Lower leg skin (tissue), 4 donors: Measurements from ENCODE around the gene HOXB8. TPM values are rescaled to one million over a fixed set of nuclear protein-coding genes. Genes with fewer than 3 reads are reported as not detected.
A peak's percentile ranks its signal among the peaks of the same experiment; 100 is the strongest.

ENCODE experiments used
- DNase-seq, 2 donors: peaks; one replicate each; pipeline ENCODE4 v3.0.0-alpha.2; 2019; ENCODE audit warnings: low spot score in 2 of 2
- H3K4me3 ChIP-seq: fragments of 200-600 bp; sonication (generic); 2 replicates; pipeline ENCODE4 v1.5.1; 2017; ENCODE audit warnings: mild to moderate bottlenecking, low read depth; ENCODE audit not compliant: poor library complexity, severe bottlenecking
- POLR2A ChIP-seq, 2 donors: fragments of 450-650 bp; IDR thresholded peaks; one replicate each; pipeline ENCODE4 v1.6.1; 2016 to 2017; ENCODE audit warnings: antibody characterized with exemption in 2 of 2, mild to moderate bottlenecking in 1 of 2, moderate library complexity in 1 of 2
- WGBS, 2 donors: methylation state at CpG; one replicate each; pipeline ENCODE4 v1.1.5; 2018; 5-methylcytosine and 5-hydroxymethylcytosine counted together
- intact Hi-C: fragments of 100-400 bp; cut with DNase I; formaldehyde crosslinking; loops from one replicate; pipeline ENCODE4 v1.15.0; 2023; ENCODE audit warnings: low total_unique reads
- total RNA-seq, 4 donors: library from RNA; depleted of rRNA; stranded (reverse); fragments of >200 nt; gene quantifications; one replicate each; pipeline ENCODE4 v1.1.0, GENCODE V29; 2016
- TF ChIP-seq, protein P1 (sequence below), 3 donors: fragments of 450-650 bp; IDR thresholded peaks; one replicate each; pipeline ENCODE4 v1.5.1; 2016; ENCODE audit warnings: antibody characterized with exemption in 3 of 3, mild to moderate bottlenecking in 3 of 3, moderate library complexity in 2 of 3

HOXB8 gene
- total RNA-seq, 4 donors from 2014 or later, result 1.4 TPM; not detected in 3

DNA sequence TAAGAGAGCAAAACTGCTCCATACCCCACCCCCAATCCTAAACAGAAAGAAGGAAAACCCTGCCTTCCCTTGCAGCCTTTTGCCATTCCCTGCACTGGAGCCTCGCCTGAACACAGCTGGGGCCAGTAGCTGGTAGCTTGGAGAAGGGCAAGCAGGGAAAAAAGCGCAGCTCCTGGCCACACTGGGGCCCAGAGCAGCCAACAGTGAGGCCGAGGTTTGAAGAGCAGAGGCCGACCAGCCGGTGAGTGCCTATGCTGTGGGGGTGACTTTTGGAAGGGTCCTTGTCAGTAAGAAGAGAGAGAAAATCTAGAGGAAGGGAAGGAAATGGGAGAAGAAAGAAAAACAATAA is 14.3 kb upstream of the HOXB8 start:
- TF ChIP-seq, protein P1, sequence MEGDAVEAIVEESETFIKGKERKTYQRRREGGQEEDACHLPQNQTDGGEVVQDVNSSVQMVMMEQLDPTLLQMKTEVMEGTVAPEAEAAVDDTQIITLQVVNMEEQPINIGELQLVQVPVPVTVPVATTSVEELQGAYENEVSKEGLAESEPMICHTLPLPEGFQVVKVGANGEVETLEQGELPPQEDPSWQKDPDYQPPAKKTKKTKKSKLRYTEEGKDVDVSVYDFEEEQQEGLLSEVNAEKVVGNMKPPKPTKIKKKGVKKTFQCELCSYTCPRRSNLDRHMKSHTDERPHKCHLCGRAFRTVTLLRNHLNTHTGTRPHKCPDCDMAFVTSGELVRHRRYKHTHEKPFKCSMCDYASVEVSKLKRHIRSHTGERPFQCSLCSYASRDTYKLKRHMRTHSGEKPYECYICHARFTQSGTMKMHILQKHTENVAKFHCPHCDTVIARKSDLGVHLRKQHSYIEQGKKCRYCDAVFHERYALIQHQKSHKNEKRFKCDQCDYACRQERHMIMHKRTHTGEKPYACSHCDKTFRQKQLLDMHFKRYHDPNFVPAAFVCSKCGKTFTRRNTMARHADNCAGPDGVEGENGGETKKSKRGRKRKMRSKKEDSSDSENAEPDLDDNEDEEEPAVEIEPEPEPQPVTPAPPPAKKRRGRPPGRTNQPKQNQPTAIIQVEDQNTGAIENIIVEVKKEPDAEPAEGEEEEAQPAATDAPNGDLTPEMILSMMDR (IDR thresholded peaks at IDR 0.05), result no peak
- TF ChIP-seq POLR2A (IDR thresholded peaks at IDR 0.05), result no peak
- H3K4me3 ChIP-seq, result no peak overlapping the region
- intact Hi-C loops, result no loop called here
- DNase-seq, result no peak
- 49 to 54% methylated on average over 5 of the region's 5 CpGs for WGBS, 2 donors

DNA sequence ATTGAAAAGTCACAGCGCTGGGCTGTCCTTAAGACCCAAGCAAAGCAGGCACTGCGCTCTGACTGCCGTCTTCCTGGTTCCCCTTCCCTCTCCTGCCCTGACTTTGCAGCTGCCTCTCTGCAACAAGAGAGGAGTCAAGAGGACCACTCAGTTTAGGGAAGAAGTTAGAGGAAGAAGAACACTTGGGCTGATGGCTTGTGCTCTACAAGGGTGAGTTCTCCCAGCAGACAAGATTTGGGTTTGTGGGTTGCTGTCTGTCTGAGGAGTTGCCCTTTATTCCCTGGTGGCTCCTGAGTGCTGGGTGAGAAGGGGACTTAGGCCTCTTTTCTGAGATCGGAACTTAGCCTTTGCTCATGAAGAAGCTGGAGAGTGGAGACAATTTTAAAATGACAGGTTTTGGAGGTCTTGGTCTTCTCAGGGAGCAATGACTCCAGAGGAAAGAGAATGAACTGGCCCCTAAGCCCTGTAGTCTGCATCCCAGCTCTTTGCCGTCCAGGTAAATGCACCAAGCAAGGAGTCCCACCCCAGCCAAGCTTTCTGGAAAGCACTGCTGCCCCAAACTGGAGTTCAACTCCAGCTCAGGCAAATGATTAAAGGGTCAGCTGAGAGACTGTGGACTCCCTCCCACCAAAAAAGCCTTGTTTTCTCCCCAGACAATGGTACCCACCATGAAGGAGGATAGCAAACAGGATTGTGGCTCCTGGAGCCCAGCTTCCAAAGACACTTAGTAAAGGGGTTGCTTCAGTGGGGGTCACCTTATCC is 13.7 kb upstream of the HOXB8 start:
- TF ChIP-seq, protein P1 (IDR thresholded peaks at IDR 0.05), result no peak
- TF ChIP-seq POLR2A (IDR thresholded peaks at IDR 0.05), result no peak
- no peak overlapping the region for H3K4me3 ChIP-seq
- 51 to 59% methylated on average over 5 of the region's 5 CpGs for WGBS, 2 donors
- intact Hi-C loops, result no loop called here
- DNase-seq, result no peak

DNA sequence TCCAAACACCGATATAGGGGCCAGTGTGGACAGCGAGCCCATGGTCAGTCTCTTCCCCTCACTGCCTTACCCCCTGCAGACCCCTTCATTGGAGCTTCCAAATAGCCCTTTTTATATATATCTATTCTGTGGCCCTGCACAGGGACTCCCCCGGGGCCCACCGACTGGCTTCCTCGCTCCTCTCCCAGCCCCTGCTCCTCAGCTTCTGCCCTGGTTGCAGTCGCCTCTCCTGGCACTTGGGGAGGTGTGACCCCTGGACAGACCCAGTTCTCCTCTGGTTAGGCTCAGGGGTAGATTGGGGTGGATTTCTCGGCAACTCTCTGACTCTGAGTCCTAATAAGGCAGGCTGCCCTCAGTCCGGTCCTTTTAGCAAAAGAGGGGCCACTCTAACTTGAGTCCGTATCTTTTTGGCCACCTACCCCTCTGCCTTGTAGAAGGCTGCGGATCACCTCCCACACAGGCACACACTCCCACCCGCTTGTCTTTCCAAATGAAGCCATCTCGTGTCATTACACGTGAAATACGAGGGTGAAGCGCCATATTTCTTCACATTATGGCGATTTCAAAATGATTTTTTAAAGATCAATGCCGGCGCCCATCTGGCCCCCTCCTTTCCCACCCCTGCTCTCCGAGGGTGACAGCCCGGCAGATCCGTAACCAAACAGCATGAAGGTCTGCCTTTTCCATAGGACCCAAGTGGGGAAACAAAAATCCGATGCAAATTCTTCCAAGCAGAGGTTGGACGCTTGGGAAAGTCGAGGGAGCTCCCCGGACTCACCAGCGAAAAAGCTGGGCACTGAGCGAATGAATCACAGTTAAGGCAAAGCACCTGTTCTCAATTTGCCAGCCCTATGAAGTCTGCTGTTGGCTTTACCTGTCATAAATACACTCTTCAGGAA is 12.8 kb upstream of the HOXB8 start:
- no peak overlapping the region for H3K4me3 ChIP-seq
- intact Hi-C loops, result no loop called here
- no peak for TF ChIP-seq POLR2A (IDR thresholded peaks at IDR 0.05)
- TF ChIP-seq, protein P1 (IDR thresholded peaks at IDR 0.05), result no peak
- DNase-seq, result no peak
- WGBS, 2 donors, result 31% methylated on average over 27 of the region's 27 CpGs

DNA sequence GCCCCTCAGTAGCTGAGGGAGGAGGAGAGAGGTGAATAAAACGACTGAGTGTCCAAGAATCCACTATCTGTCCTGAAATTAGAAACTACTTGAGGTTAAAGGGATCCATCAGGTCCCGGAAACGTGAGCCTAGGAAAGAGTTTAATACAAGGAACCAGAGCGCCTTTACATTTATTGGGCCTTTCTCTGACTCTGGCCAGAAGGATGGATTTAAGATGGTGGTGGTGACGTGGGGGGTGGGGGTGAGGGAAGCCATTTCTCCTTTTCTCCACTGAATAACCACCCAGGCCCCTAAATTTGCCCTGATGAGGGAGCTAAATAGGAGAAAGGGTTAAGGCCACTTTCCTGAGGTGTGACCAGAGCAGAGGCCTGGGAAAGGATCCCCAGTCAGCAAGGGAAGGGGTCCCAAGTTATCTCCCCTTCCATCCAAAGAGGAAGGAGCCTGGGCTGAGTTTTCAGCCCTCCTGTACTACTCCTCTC is 12.1 kb upstream of the HOXB8 start:
- intact Hi-C loops, result no loop called here
- no peak for DNase-seq
- no peak overlapping the region for H3K4me3 ChIP-seq
- TF ChIP-seq, protein P1 (IDR thresholded peaks at IDR 0.05), result no peak
- no peak for TF ChIP-seq POLR2A (IDR thresholded peaks at IDR 0.05)
- WGBS, 2 donors, result 33 to 34% methylated on average over 5 of the region's 5 CpGs

DNA sequence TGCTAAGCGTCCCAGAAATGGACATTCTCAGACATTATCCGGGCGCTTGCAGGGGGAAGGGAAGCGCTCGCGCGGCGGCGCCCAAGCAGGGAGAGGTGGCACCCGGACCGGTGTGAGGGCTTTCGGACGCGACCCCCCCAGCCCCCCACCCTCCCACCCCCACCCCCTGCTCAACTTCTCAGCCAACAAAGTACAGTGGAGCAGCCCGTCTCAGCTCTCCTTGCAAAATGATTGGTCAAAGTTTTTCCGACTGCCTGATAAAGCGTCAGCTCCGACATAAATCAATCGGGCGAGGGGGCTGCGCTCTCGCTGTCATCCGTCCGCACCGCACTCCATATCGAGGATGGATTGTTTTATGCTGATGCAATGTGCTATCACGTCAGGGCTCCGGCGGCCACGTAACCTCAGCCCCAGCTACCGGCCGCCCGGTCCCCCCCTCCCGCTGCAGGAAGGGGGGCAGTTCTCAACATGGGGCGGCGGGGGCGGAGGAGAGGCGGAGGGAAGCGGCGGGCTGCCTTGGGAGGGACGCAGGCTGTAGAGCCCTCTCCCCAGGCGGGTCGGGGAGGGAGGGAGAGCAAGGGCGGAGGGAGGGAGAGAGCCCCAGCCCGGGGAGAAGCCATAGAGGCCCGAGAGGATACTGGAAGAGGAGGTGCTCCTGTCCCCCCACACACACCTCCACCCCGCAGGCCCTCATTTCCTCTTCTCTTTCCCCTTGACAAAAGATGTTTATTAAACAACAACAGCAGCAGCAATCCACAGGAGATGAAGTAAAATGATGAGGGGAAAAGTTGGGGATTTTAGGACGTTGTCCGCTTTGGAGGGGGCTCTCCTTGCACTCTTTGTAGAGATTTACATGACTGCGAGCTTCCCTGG is 11.4 kb upstream of the HOXB8 start, which contains the start of gene HOXB9:
Gene HOXB9 (minus strand): TSS at position 114 of the 873 bp plus-strand sequence. CDS start 89 bp downstream, at position 25.
- intact Hi-C loops, result no loop called here
- DNase-seq, result no peak
- peak within 1 kb of the TSS; percentile 17 for H3K4me3 ChIP-seq
- no peak for TF ChIP-seq POLR2A (IDR thresholded peaks at IDR 0.05)
- TF ChIP-seq, protein P1 (IDR thresholded peaks at IDR 0.05), result no peak
- WGBS, 2 donors, result 3 to 4% methylated on average over 36 to 50 of the region's 50 CpGs
